ENCODE measurements around the gene ARHGAP45.

DNA sequence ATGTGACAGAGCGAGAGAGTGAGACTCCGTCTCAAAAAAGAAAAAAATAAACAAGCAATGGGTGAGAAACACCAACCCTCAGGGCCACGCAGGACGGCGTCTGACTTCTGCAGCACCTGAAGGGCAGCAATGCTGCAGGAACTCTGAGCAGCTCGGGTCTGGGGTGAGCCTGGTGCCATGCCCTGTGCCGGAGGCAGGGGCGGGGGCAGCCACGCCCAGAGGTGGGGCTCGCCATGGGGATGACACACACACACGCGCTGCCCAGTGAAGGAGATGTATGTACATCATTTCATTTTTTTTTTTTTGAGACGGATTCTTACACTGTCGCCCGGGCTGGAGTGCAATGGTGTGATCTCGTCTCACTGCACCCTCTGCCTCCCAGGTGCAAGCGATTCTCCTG lies 61.1 kb downstream of the ARHGAP45 start:
- no peak for TF ChIP-seq CTCF (IDR thresholded peaks at IDR 0.05)
- no peak for TF ChIP-seq POLR2A (IDR thresholded peaks at IDR 0.05)

Measured in right lobe of liver (tissue), 4 donors.